ENCODE results near the gene PPM1D.

GRCh38 chr17:60594734-60595133 is 5.3 kb upstream of the PPM1D start:
- TF ChIP-seq POLR2A (IDR thresholded peaks at IDR 0.05), result no peak
- TF ChIP-seq, protein P1, sequence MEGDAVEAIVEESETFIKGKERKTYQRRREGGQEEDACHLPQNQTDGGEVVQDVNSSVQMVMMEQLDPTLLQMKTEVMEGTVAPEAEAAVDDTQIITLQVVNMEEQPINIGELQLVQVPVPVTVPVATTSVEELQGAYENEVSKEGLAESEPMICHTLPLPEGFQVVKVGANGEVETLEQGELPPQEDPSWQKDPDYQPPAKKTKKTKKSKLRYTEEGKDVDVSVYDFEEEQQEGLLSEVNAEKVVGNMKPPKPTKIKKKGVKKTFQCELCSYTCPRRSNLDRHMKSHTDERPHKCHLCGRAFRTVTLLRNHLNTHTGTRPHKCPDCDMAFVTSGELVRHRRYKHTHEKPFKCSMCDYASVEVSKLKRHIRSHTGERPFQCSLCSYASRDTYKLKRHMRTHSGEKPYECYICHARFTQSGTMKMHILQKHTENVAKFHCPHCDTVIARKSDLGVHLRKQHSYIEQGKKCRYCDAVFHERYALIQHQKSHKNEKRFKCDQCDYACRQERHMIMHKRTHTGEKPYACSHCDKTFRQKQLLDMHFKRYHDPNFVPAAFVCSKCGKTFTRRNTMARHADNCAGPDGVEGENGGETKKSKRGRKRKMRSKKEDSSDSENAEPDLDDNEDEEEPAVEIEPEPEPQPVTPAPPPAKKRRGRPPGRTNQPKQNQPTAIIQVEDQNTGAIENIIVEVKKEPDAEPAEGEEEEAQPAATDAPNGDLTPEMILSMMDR (IDR thresholded peaks at IDR 0.05), result no peak

All from sigmoid colon (tissue), 3 donors.